HG02852 (cell line): ENCODE results near the gene XRN2.
"Not testable (repeated sequence)": the region's sequence is repeated elsewhere in the genome, so short reads cannot be mapped to it uniquely, and the experiment has no call there.

Experiments
- ATAC-seq: cut with Tn5 transposase; IDR thresholded peaks from one replicate; pipeline ENCODE4 v1.9.1; 2021; ENCODE audit warnings: mild to moderate bottlenecking, moderate library complexity; ENCODE audit not compliant: unreplicated experiment

XRN2 gene

DNA sequence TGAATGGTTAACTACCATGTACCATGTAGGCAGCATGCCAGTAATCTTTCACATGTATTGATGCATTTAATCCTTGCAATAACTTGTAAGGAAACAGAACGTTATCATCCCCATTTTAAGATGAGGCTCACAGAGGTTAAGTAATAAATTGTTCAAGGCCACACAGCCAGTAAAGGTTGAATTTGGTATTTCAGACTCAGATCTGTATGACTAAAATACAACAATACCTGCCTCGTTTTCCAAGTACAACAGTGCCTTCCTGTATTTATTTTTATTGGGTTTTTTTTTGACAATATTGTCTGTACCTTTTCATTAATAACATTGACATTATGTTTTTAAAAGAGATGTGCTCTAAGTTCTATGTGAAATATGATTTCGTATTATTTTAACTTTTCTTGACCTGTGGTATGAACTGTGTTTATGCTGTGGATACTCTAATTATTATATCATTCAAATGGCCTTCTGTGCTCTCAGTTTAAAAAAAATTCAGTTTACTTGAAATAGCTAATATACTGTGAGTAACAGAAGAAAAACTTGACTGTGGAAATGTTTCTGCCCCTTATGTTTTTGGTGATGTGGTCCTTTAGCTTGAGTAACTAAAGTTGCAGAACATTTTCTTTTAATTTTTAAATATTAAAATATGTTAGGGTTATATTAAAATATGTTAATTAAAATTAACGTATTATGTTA is 39.7 kb downstream of the XRN2 start:
- ATAC-seq = no peak

DNA sequence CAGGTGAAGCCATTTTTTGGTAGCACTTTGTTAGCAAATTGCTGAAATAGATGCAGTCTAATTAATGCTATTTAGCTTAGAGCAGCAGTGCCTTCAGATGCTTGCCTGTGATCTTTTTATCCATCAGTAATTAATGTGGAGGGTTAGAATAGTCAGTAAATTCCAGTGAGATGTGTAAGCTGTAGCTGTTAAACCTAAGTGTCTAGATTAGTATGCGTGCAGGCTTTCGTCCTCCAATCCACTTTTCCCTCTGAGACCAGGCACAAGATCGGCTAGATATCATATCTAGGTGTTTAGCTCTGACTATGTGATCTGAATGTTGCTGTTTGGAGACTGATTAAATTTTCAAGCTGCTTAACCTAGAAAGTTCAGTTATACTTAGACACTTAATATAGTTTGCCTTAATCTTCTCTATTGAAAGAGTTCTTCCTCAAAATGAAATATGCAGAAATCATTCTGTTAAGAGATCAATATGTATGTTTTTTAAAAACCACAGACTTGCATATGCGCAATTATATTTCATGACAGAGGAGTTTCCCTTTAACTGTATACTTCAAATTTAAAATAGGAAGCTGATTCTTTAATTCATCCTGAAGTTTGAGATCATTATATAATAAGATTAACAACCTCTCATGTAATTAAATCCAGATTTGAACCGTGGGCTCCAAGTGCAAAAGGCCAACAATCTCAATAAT is 41.2 kb downstream of the XRN2 start:
- ATAC-seq = no peak

DNA sequence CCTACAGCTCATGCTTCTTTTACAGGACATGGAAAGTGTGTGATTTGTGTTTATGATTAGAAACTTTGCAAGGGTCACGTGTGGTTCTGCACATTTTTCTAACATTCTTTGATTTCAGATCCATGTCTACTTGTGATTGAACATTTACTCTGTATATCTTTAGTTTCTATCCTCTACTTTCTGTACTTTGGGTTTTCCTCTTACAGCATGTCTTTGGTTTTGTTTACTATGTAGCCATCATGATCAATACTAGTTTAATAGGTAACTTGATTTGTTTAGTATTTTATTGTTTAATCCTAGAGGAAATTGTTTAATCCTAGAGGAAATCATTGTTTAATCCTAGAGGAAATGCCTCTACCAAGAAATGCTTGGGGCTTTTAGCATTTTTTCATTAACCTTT is 41.8 kb downstream of the XRN2 start:
- no peak for ATAC-seq

DNA sequence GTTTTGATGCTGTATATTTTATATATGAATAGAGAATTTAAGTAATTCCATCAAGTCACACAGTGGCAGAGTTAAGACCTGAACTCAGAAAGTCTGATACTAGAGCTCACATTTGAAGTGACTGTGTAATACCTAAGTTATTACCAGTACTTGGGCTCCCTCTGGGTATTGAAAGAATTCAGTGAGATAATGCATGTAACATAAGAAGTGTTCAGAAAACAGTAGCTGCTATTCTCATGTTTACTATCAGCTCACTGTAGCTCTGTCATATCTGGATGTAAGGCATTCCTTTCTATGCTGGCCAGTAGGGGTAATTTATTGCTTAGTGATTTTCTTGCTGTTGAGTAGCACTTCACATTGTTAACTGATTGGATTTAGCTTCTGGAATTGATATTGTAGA is 49.6 kb downstream of the XRN2 start:
- no peak for ATAC-seq

DNA sequence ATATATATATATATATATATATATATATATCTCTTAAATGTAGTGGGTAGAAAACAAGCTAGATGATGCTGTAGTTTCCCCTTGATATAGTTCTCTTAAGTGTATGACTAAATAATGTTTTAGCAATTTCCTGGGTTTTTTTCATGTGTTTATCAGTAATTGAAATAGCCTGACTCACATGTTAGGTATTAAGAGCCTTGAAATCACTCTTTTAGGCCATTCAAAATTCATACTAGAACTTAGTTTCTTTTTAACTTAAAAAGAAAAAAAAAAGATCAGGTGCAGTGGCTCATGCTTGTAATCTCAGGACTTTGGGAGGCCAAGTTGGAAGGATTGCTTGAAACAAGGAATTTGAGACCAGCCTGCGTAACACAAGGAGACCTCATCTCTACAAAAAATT is 50.1 kb downstream of the XRN2 start:
- ATAC-seq = no peak

DNA sequence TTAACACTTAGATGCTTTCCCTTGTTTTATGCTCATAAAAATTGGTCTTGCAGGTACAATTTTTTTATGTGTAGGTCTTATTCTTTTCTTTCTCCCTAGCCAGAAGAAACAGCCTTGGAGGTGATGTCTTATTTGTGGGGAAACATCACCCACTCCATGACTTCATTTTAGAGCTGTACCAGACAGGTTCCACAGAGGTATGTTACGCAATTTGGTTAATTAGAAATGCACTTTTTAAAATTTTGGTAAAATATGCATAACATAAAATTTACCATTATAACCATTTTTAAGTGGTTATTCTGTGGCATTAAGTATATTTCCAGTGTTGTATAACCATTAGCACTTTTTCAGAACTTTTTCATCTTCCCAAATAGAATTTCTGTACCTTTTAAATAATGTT is 52.9 kb downstream of the XRN2 start:
- ATAC-seq = no peak

DNA sequence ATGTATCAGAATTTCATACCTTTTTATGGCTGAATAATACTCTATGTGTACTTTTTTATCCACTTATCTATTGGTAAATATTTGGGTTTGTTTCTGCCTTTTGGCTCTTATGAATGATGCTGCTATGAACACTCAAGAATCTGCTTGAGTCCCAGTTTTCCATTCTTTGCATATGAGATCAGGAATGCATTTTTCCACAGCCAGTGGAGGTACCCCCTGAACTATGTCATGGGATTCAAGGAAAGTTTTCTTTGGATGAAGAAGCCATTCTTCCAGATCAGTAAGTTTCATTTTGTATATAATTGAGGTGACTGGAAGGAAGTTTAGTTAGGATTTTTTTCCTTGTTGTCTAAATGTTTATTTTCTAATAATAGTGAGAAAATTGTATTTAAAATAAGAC is 53.3 kb downstream of the XRN2 start:
- ATAC-seq = no peak

DNA sequence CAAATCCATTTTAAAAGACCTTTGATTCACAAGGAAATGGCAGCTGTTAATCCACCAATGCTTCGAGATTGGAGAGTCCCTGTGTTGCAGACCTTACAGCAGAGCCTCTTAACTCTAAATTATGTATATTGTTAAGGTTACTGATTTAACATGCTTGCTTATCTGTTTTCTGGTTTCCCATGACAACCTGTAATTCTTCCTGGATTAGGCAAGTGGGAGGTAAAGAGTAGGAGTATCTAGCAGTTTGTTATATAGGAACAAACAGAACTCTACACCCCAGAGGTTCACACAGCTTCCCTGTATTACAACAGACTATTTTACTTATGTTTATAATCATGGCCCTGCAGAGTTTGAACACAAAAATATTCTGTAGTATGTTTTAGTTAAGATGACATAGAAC is 54.7 kb downstream of the XRN2 start:
- no peak for ATAC-seq

DNA sequence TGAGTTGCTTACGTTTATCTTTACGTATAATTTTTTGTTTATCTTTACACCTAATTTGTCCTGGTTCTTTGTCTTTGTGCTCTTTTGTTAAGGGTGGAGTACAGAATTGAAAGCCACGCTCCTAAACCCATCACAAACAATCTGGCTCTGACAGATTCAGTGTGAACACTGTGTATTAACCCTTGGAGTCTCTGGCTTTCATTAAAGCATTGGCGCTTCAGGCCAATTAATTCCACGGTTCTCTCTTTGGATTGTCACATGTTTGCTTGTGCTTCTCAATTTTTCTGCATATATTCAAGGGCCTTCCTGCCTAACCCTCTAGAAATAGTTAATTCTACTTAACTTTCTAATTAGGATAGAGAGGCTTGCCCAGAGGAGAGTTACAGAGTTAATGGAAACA is 55.6 kb downstream of the XRN2 start:
- ATAC-seq = no peak

DNA sequence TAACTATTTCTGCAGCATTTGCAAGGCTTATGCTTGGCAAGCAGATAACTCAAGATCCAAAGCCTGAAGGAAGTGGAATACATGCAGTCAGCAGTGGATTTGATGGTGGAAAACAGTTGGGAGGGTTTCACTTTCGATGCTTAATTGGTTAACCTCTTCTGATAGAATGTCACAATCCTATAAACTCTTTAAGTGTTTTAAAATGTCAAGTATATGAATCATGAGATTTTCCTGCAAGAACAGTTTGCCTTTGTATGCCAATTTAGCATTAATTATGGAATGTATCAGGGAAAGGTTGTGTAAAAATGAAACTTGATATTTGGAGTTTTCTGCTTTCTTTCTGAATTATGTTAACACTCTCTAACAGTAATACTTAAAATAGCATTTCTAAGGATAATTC is 57.6 kb downstream of the XRN2 start:
- ATAC-seq = no peak

DNA sequence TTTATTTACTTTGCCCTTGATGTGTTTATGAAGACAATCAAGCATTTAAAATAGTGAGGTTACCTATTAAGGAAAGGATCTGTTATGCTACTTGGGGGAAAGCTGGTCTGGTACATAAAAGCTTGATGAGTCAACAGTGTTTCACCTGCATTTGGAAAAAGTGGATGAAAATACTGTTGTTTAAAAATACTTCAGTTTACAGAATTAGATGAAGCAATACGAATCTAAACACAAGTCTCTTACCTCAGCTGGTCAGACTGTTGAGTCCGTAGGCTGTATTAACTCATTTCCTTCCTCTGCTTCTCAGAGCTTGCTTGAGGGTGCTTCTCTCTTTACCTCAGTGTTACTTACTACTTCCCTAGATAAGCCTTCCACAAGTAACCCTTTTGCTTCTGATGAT is 58.1 kb downstream of the XRN2 start:
- ATAC-seq = no peak

DNA sequence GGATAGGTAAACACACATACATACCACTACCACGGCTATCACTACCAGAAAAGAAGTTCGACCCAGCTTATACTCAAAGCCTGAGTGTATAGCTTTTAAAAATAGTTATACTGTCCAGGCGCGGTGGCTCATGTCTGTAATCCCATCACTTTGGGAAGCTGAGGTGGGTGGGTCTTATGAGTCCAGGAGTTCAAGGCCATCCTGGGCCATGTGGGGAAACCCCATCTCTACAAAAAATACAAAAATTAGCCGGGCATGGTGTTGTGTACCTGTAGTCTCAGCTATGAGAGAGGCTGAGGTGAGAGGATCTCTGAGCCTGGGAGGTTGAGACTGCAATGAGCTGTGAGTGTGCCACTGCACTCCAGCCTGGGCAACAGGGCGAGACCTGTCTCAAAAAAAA is 61.3 kb downstream of the XRN2 start:
- ATAC-seq = no peak

DNA sequence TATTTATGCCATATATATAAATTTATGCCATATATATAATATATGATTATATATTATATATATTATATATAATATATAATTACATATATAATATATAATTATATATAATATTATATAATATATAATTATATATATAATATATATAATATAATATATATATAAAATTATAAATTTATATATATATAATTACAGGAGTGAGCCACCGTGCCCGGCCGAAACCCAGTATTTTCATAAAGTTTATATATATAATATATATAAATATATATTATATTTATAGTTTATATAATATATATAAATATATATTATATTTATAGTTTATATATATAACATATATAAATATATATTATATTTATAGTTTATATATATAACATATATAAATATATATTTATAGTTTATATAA is 62.6 kb downstream of the XRN2 start:
- ATAC-seq = no peak

DNA sequence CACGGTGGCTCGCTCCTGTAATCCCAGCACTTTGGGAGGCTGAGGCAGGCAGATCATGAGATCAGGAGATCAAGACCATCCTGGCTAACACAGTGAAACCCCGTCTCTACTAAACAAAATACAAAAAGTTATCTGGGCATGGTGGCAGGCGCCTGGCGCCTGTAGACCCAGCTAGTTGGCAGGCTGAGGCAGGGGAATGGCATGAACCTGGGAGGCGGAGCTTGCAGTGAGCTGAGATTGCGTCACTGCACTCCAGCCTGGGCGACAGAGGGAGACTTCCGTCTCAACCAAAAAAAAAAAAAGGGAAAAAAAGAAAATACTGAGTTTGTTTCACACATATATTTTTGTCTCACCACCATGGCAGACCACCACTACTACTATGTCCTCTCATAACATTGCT is 63.1 kb downstream of the XRN2 start:
- ATAC-seq = not testable (repeated sequence)

DNA sequence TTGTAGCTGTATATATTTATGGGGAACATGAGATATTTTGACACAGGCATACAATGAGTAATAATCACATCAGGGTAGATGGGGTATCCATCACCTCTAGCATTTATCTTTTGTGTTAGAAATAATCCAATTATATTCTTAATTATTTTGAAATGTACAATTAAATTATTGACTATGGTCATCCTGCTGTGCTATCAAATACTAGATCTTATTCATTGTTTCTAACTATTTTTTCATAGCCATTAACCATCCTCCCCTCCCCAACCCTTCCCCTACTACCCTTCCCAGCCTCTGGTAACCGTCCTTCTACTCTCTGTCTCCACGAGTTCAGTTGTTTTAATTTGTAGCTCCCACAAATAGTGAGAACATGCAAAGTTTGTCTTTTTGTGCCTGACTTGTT is 65.7 kb downstream of the XRN2 start:
- ATAC-seq = no peak

DNA sequence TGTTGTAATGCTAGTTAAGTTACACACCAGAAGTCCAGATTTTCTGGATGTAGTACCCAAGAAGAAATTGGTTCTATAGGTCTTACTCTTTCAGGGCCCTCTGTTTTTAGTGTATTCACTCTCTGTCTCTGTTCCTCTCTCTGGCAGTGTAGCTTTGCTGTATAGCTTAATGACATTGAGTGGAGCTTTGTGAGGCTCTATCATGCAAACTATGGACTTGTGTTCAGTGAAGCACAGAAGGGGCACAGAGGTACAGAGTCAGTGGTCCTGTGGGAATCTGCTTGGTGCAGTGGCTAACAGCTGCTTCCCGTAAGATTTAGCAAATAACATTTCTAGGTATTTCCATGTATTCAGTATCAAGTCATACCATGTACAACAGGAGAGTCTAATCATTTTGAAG is 68.1 kb downstream of the XRN2 start:
- ATAC-seq = no peak

DNA sequence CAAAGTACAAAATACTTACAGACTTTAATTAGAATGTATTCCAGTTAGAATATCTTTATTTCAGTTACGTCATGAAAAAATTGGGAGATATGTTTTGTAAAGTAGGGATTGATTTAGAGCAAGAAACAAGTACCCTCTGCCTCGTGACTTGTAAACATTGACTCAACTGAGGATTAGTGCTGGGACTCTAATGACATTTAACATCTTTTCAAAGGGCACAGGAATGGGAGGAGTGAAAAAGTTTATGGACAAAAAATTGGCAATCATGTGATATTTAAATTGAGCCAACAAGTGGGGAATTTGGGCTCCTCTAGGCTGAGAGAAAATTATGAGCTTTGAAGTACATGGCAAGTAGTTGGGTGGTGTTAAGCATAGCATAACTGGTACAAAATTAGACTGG is 68.9 kb downstream of the XRN2 start:
- no peak for ATAC-seq

DNA sequence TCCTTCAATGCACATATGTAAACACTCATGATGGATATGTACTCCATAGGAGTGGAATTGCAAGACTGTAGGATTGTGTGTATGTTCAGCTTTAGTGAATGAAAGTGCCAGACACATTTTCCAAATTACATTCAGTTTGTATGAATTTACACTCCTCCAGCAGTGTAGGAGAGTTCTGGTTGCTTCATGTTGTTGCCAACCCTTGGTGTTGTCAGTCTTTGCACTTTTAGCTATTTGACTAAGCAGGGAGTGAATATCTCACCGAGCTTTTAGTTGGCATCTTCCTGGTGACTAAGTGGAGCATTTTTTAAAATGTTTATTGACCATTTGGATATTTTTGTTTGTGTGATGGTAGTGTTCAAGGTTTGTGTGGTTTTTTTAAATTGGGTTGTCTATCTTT is 70.3 kb downstream of the XRN2 start:
- no peak for ATAC-seq

DNA sequence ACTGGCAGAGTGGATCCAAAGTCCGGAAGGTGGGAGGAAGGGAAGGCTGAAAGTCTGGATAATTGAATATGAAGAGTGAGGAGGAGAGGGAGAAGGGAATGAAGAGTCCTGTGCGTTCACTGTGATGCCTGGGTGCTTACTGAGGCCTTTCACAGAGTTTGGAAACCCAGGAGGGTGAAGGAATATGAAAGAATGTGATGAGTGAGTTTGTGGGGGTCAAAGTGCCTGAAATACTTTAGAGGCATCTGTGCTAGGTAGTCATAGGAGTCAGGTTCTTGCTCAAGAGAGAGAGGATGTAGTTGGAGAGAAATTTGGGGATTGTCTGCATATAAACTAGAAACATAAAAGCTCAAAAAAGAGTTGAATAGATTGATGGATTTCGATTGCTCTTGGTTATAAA is 73.5 kb downstream of the XRN2 start:
- ATAC-seq = no peak

DNA sequence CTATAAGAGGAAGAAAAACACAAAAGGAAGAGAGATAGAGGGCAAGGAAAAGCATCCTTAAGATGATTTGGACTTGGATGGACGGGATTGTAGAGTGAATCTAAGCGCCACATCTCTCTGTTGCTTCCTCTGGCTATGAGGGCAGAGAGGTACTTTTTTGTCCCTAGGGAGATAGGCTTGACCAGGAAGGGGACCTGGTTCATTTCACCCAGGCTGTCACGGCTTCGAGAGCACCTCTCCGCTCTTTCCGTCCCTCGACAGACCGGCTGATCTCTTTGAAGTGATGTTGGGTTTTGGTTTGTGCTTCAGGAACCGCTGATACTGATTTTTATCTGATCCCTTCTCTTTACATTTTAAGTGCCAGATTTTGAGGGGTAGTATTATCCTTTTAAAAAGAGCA is 74.6 kb downstream of the XRN2 start:
- no peak for ATAC-seq

DNA sequence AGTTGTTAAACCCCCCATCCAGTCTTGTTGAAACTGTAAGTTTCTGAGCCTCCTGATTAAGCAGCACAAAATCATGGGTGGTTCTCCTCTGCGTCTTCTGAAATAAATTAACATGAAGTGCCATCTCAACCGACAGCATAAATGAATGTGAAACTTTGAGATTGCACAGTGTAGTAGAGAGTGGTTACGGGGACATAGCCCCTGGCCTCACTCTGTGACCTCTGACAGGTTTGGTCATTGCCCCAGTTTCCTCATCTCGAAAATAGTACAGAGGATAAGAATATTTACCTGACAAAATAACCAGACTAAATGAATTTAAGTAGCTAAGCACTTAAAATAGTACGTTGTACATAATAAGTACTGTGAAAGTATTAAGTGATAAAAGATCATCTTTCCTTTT is 75.1 kb downstream of the XRN2 start:
- no peak for ATAC-seq

DNA sequence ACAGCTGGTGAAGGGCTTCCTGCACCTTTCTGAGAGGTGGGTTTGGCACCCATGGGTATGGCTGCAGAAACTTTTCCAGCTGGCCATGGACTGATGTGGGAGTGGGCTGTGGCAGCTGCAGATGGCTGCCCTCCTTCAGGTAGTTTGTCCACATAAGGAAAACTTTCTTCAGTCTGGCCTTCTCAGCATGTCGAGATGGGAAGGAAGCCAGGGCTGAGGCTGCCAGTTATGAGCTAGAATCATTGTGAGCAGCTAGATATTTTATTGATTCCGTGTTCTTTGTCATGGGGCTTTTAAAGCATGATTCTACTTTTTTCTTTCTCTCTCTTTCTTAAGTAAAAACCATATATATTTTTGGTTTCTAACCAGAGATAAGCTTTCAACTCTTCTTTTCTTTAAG is 77.6 kb downstream of the XRN2 start:
- no peak for ATAC-seq

DNA sequence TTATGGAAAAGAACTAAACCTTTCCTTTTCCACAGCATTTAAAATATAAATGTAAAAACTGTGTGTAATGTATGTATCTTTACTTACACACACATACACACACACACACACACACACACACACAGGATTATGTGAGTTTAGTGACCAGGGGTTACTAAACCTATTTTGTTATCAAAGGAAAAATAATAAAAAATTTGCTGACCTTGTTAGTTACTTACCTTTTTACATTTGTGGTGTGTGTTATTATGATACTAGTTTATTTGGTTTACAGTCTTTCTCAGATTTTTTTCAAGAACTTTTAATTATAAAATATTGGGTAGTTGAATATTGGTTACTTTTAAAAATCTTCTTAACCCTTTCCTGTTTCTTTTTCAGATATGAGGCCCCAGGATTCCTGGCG is 78.5 kb downstream of the XRN2 start:
- no peak for ATAC-seq
